SW 1271 (cell line): ENCODE results near the gene LIPT2.

ENCODE experiments used
- DNase-seq, 2 experiments: peaks; one replicate each; lab custom pipeline; 2025; lab: John Stamatoyannopoulos, UW

Gene LIPT2

GRCh38 chr11:74466916-74467885 is 26.3 kb downstream of the LIPT2 start, which contains the start of gene KCNE3:
KCNE3 (minus strand) TSS chr11:74467549; CDS start chr11:74457563, 9,986 bp downstream.
- DNase-seq = no peak

GRCh38 chr11:74465291-74465708 is 28.2 kb downstream of the LIPT2 start:
- DNase-seq = no peak

- DNase-seq = no peak
Measured at GRCh38 chr11:74464746-74465145, 28.8 kb downstream of the LIPT2 start.

- DNase-seq = no peak
Measured at GRCh38 chr11:74463216-74463615, 30.3 kb downstream of the LIPT2 start.

- DNase-seq = no peak
Measured at GRCh38 chr11:74462631-74463030, 30.9 kb downstream of the LIPT2 start.

GRCh38 chr11:74462009-74462408 is 31.5 kb downstream of the LIPT2 start:
- DNase-seq = no peak

- DNase-seq = no peak
Measured at GRCh38 chr11:74460481-74461154, 32.9 kb downstream of the LIPT2 start.

GRCh38 chr11:74460065-74460464 is 33.5 kb downstream of the LIPT2 start:
- DNase-seq = no peak

GRCh38 chr11:74459584-74459983 is 33.9 kb downstream of the LIPT2 start:
- no peak for DNase-seq

GRCh38 chr11:74457356-74457755 is 36.2 kb downstream of the LIPT2 start:
- DNase-seq = no peak

GRCh38 chr11:74453373-74453975 is 40.0 kb downstream of the LIPT2 start:
- peak in 1 of 2 experiments; percentile 61 for DNase-seq

GRCh38 chr11:74452366-74452765 is 41.2 kb downstream of the LIPT2 start:
- no peak for DNase-seq

GRCh38 chr11:74450318-74450717 is 43.2 kb downstream of the LIPT2 start:
- no peak for DNase-seq

- DNase-seq = peak; percentile 50 to 89
Measured at GRCh38 chr11:74449369-74449931, 44.1 kb downstream of the LIPT2 start.

GRCh38 chr11:74447720-74448119 is 45.8 kb downstream of the LIPT2 start:
- no peak for DNase-seq

GRCh38 chr11:74446532-74446938 is 47.0 kb downstream of the LIPT2 start:
- no peak for DNase-seq

- DNase-seq = no peak
Measured at GRCh38 chr11:74444173-74444826, 49.2 kb downstream of the LIPT2 start.

GRCh38 chr11:74443071-74443864 is 50.3 kb downstream of the LIPT2 start:
- no peak for DNase-seq

- DNase-seq = no peak
Measured at GRCh38 chr11:74442636-74443035, 50.9 kb downstream of the LIPT2 start.
